ENCODE data around the gene HAUS7.

HAUS7 gene

DNA sequence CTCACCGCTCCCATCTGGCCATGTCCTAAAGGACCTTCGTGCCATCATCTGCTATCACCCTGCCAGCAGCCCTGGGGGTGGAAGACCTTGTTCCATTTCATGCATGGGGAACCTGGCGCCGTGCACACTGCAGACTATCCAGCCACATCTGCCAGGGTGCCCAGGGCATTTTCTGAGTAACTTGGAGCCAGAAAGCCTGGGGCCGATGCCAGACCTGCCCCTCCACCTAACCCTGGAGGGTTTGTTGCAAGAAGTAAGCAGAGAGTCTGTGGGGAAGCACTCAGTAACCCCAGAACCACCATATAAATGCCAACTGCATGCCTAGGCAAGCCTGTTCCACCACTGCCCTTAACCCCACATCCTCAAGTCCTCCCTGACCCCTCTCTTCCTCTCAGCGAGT lies 7.3 kb downstream of the HAUS7 start:
- Histone ChIP-seq H3K9me3 (ENCODE audit: severe bottlenecking) (no peaks in the 10 kb centered on the region), H3K27me3 (ENCODE audit: insufficient read depth, low read depth, severe bottlenecking) (peaks cover 21% of the 10 kb centered on the region), H3K36me3 (peaks cover 49% of the 10 kb centered on the region), H3K4me3 (ENCODE audit: low read depth, low read length) (no peak overlapping the region), H3K27ac (no peak overlapping the region)
- no peak for TF ChIP-seq CTCF (IDR thresholded peaks at IDR 0.05; ENCODE audit: low read depth, low read length)
- no peak for DNase-seq

DNA sequence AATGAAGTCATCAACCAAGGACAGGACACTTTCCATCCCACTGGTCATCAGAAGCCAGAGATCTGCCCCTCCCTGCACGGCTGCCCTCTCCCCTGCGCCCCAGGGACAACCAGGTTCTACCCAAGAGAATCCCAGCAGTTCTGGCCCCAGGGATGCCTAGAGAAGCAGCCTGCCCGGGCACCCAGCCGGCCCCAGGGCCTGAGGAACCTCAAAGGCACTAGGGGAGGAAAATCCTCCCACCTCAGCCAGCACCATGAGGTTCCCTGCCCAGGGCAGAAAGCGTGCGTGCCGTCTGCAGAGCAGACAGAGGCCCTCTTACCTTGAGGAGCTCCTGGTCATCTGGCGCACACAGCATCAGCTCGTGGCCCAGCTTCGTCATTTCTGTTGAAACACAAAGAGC lies 8.1 kb downstream of the HAUS7 start:
- no peak for DNase-seq
- H3K27me3 ChIP-seq (ENCODE audit: insufficient read depth, low read depth, severe bottlenecking) = peaks cover 16% of the 10 kb centered on the region
- TF ChIP-seq CTCF (IDR thresholded peaks at IDR 0.05; ENCODE audit: low read depth, low read length) = no peak
- no peaks in the 10 kb centered on the region for H3K9me3 ChIP-seq (ENCODE audit: severe bottlenecking)
- H3K4me3 ChIP-seq (ENCODE audit: low read depth, low read length) = no peak overlapping the region
- H3K36me3 ChIP-seq = peaks cover 42% of the 10 kb centered on the region
- no peak overlapping the region for H3K27ac ChIP-seq

DNA sequence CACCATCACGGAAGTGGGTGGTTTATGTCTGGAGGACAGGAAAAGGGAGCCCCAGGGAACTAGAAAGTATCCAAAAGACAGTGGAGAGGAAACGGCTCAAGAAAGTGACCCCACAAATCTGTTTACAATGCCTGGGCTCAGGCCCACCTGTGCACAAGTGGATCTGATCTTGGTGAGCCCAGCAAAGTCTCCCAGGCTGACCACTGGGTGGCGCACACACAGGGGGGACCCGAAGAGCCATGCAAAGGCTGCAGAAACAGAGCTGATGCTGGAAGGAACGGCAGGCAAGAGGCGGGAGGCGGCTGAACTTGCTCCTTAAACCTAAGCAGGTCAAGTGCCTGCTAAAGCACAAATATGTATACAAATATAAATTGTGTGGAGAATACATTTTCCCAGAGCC lies 9.6 kb downstream of the HAUS7 start:
- DNase-seq = peak; percentile 83
- H3K4me3 ChIP-seq (ENCODE audit: low read depth, low read length) = no peak overlapping the region
- H3K27me3 ChIP-seq (ENCODE audit: insufficient read depth, low read depth, severe bottlenecking) = peaks cover 13% of the 10 kb centered on the region
- H3K36me3 ChIP-seq = peaks cover 41% of the 10 kb centered on the region
- no peaks in the 10 kb centered on the region for H3K9me3 ChIP-seq (ENCODE audit: severe bottlenecking)
- TF ChIP-seq CTCF (IDR thresholded peaks at IDR 0.05; ENCODE audit: low read depth, low read length) = peak; percentile 96
- no peak overlapping the region for H3K27ac ChIP-seq

GRCh38 chrX:153459986-153460385 lies 10.4 kb downstream of the HAUS7 start:
- TF ChIP-seq CTCF (IDR thresholded peaks at IDR 0.05; ENCODE audit: low read depth, low read length) = no peak
- peaks cover 44% of the 10 kb centered on the region for H3K36me3 ChIP-seq
- H3K9me3 ChIP-seq (ENCODE audit: severe bottlenecking) = no peaks in the 10 kb centered on the region
- H3K27ac ChIP-seq = no peak overlapping the region
- H3K27me3 ChIP-seq (ENCODE audit: insufficient read depth, low read depth, severe bottlenecking) = peaks cover 16% of the 10 kb centered on the region
- no peak overlapping the region for H3K4me3 ChIP-seq (ENCODE audit: low read depth, low read length)
- no peak for DNase-seq

DNA sequence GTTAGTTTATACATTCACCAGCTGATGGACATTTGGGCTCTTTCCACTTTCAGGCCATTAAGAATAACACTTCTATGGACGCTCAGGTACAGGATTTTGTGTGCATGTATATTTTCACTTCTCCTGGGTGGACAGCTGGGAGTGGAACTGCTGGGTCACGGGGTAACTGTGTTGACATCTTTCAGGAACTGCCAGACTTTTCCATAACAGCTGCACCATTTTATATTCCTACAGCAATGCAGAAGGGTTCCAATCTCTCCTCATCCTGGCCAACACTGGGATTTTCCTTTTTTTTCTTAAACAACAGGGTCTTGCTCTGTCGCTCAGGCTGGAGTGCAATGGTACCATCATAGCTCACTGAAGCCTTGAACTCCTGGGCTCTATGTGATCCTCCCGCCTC lies 11.9 kb downstream of the HAUS7 start:
- Histone ChIP-seq H3K9me3 (ENCODE audit: severe bottlenecking) (no peaks in the 10 kb centered on the region), H3K4me3 (ENCODE audit: low read depth, low read length) (no peak overlapping the region), H3K36me3 (peaks cover 42% of the 10 kb centered on the region), H3K27me3 (ENCODE audit: insufficient read depth, low read depth, severe bottlenecking) (peaks cover 15% of the 10 kb centered on the region), H3K27ac (no peak overlapping the region)
- no peak for DNase-seq
- TF ChIP-seq CTCF (IDR thresholded peaks at IDR 0.05; ENCODE audit: low read depth, low read length) = no peak

DNA sequence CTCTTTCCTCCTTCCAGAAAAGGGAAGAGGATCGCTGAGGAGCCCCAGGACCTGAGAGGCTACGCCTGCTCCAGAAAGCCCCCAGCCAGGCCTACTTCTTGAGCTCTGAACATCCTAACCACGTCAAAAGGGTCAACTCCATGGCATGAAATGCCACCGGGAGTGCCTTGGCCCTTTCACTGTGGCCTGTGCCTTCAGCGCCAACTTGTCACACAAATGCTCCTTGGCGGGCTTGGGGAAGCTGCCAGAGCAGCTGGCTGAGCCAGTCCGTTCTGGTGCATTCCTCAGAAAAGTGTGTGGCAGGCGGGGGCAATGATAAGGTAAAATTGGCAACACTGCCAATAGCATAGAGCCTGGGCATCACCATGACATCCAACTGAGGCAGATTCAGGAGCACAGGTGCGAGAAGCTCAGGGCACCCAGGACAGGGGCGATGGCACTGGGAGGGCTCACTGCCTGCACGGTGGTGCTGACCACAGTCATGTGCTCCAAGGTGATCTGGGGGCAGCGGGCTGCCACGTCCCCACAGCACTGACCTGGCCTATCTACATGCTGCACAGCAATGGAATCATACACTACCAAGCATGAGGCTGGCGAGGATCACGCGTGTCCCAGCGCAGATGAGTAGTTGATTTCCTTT lies 12.4 kb downstream of the HAUS7 start:
- no peak for DNase-seq
- Histone ChIP-seq H3K4me3 (ENCODE audit: low read depth, low read length) (no peak overlapping the region), H3K27me3 (ENCODE audit: insufficient read depth, low read depth, severe bottlenecking) (peaks cover 15% of the 10 kb centered on the region), H3K27ac (no peak overlapping the region), H3K9me3 (ENCODE audit: severe bottlenecking) (no peaks in the 10 kb centered on the region), H3K36me3 (peaks cover 42% of the 10 kb centered on the region)
- no peak for TF ChIP-seq CTCF (IDR thresholded peaks at IDR 0.05; ENCODE audit: low read depth, low read length)
